HepG2 (cell line): ENCODE results near the gene SV2B. TPM values are rescaled to one million over a fixed set of nuclear protein-coding genes. Genes with fewer than 3 reads are reported as not detected.

Source experiments
- ATAC-seq: fragments of 200-7000 bp; cut with Tn5 transposase; 3 replicates; pipeline ENCODE4 v1.9.1; 2020; ENCODE audit warnings: mild to moderate bottlenecking, moderate library complexity
- BruUV-seq: library from RNA; stranded (reverse); fragments of 400-500 nt; replicated peaks from 2 replicates; lab custom pipeline; 2021; lab: Mats Ljungman, UMichigan
- CTCF ChIA-PET: fragments of 300-600 bp; formaldehyde crosslinking; extraction: SDS; loops from one replicate; lab custom pipeline; 2021; ENCODE audit warnings: low total read pairs, inconsistent platforms, low intra/inter-chr PET ratio; lab: Yijun Ruan, JAX
- POLR2A ChIA-PET: fragments of 350-600 bp; sonication (Branson Sonifier 250); formaldehyde crosslinking; loops from one replicate; lab custom pipeline; 2020; ENCODE audit warnings: antibody characterized with exemption, inconsistent platforms; lab: Yijun Ruan, JAX
- DNase-seq: peaks from one replicate; pipeline ENCODE4 v3.0.0-alpha.2; 2015; ENCODE audit warnings: low spot score
- FAIRE-seq: peaks from 3 replicates; lab custom pipeline; 2011; peaks lifted over from hg19 to GRCh38; lab: Jason Lieb, UNC
- H2AFZ ChIP-seq: one replicate; pipeline ENCODE4 v1.6.1; 2011; ENCODE audit warnings: low read length, inconsistent platforms
- H3K27ac ChIP-seq: fragments of 300-600 bp; 3 replicates; pipeline ENCODE4 v1.8.0; 2011; ENCODE audit warnings: mixed run types, mild to moderate bottlenecking, mixed read lengths, low read length, inconsistent platforms; ENCODE audit not compliant: insufficient read depth; ENCODE audit errors: extremely low read length
- H3K27me3 ChIP-seq, 2 experiments: fragments of 200-600 bp in 1 of 2; 2 replicates in 1 of 2; 3 replicates in 1 of 2; pipeline versions ENCODE4 v1.6.0 to v1.8.0; 2011; ENCODE audit warnings: low read length in 2 of 2, mild to moderate bottlenecking in 2 of 2, moderate library complexity in 2 of 2, inconsistent platforms in 1 of 2; ENCODE audit not compliant: insufficient read depth in 2 of 2, control insufficient read depth in 1 of 2
- H3K36me3 ChIP-seq, 2 experiments: fragments of 200-600 bp in 1 of 2; replicated peaks in 1 of 2; 2 replicates in 1 of 2; 3 replicates in 1 of 2; pipeline versions ENCODE4 v1.5.1 to v1.8.0; 2011; ENCODE audit warnings: low read length in 2 of 2, inconsistent platforms in 1 of 2; ENCODE audit not compliant: insufficient read depth in 2 of 2, control insufficient read depth in 1 of 2
- H3K4me1 ChIP-seq: 2 replicates; pipeline ENCODE4 v1.5.1; 2012; ENCODE audit warnings: low read length, inconsistent platforms; ENCODE audit not compliant: insufficient read depth
- H3K4me2 ChIP-seq: 2 replicates; pipeline ENCODE4 v1.6.0; 2011; ENCODE audit warnings: low read depth, low read length, inconsistent platforms
- H3K4me3 ChIP-seq, 3 experiments: fragments of 200-600 bp in 1 of 3; sonication (generic), shearing (Covaris generic) in 1 of 3; replicated peaks in 1 of 3; 2 replicates each; pipeline ENCODE4 v1.5.1; 2011 to 2016; ENCODE audit warnings: low read length in 3 of 3, inconsistent platforms in 2 of 3, low read depth in 2 of 3, mild to moderate bottlenecking in 2 of 3, control low read depth in 1 of 3, mixed read lengths in 1 of 3; ENCODE audit not compliant: insufficient read depth in 1 of 3
- H3K79me2 ChIP-seq: one replicate; pipeline ENCODE4 v1.6.1; 2011; ENCODE audit warnings: low read length, inconsistent platforms; ENCODE audit not compliant: insufficient read depth
- H3K9ac ChIP-seq: 2 replicates; pipeline ENCODE4 v1.6.0; 2011; ENCODE audit warnings: mild to moderate bottlenecking, low read depth, low read length, inconsistent platforms; ENCODE audit not compliant: insufficient read depth
- H3K9me3 ChIP-seq: 2 replicates; pipeline ENCODE4 v1.5.1; 2012; ENCODE audit warnings: mild to moderate bottlenecking, low read length
- H4K20me1 ChIP-seq: 2 replicates; pipeline ENCODE4 v1.6.0; 2011; ENCODE audit warnings: inconsistent platforms, mild to moderate bottlenecking, low read length, moderate library complexity; ENCODE audit not compliant: insufficient read depth
- ARID4A ChIP-seq: sonication (generic); formaldehyde crosslinking; IDR thresholded peaks from 2 replicates; pipeline ENCODE4 v1.5.0; 2020; ENCODE audit warnings: mild to moderate bottlenecking, missing genetic modification reagents, borderline replicate concordance
- GABPA ChIP-seq, 2 experiments: IDR thresholded peaks; 2 replicates each; pipeline ENCODE4 v1.6.1; 2011 to 2016; ENCODE audit warnings: low read depth in 2 of 2, low read length in 1 of 2, missing biosample characterization in 1 of 2, missing genetic modification characterization in 1 of 2
- HHEX ChIP-seq: IDR thresholded peaks from 2 replicates; pipeline ENCODE4 v1.6.1; 2016; ENCODE audit warnings: control low read depth
- HNRNPK ChIP-seq: fragments of 200-400 bp; formaldehyde crosslinking; IDR thresholded peaks from 2 replicates; pipeline ENCODE4 v1.6.1; 2018; ENCODE audit warnings: low read length, low read depth, moderate library complexity, mild to moderate bottlenecking; ENCODE audit not compliant: poor library complexity, severe bottlenecking
- RBFOX2 ChIP-seq: fragments of 200-400 bp; formaldehyde crosslinking; IDR thresholded peaks from 2 replicates; pipeline ENCODE4 v1.6.1; 2017; ENCODE audit warnings: low read depth, mild to moderate bottlenecking, low read length
- SMAD3 ChIP-seq: sonication (generic); formaldehyde crosslinking; IDR thresholded peaks from 2 replicates; pipeline ENCODE4 v1.4.0; 2020; ENCODE audit warnings: missing genetic modification reagents
- SMAD9 ChIP-seq: sonication (generic); formaldehyde crosslinking; IDR thresholded peaks from 2 replicates; pipeline ENCODE4 v1.5.1; 2020; ENCODE audit warnings: mild to moderate bottlenecking, missing genetic modification reagents
- THYN1 ChIP-seq: sonication (generic); formaldehyde crosslinking; IDR thresholded peaks from 2 replicates; pipeline ENCODE4 v1.8.1; 2023; ENCODE audit warnings: low read depth, mild to moderate bottlenecking, moderate library complexity, missing genetic modification reagents, borderline replicate concordance
- ZMYM3 ChIP-seq: sonication (generic); formaldehyde crosslinking; IDR thresholded peaks from 2 replicates; pipeline ENCODE4 v1.5.1; 2020; ENCODE audit warnings: mild to moderate bottlenecking, missing genetic modification reagents
- ZNF10 ChIP-seq: sonication (generic); formaldehyde crosslinking; IDR thresholded peaks from 2 replicates; pipeline ENCODE4 v1.4.0; 2020; ENCODE audit warnings: mild to moderate bottlenecking, low read depth, missing genetic modification reagents, borderline replicate concordance
- ZNF598 ChIP-seq: sonication (generic); formaldehyde crosslinking; IDR thresholded peaks from 2 replicates; pipeline ENCODE4 v1.5.1; 2020; ENCODE audit warnings: mild to moderate bottlenecking, missing genetic modification reagents, borderline replicate concordance
- WGBS: methylation state at CpG from one replicate; pipeline ENCODE4 v1.1.6; 2017; ENCODE audit warnings: low lambda C conversion rate; 5-methylcytosine and 5-hydroxymethylcytosine counted together
- in situ Hi-C: cut with HindIII; loops from 2 replicates; pipeline ENCODE4 v1.10.0; 2017; ENCODE audit warnings: low pct_unique_long_range_greater_than_20kb; ENCODE audit not compliant: extremely low pct_ligation_motif_present
- intact Hi-C: fragments of 100-400 bp; cut with micrococcal nuclease; formaldehyde crosslinking; loops from one replicate; pipeline ENCODE4 v1.10.0; 2022; ENCODE audit not compliant: unreplicated experiment
- polyA plus RNA-seq, 8 experiments: library from polyadenylated mRNA; depleted of rRNA in 3 of 8; stranded (reverse) in 7 of 8; unstranded in 1 of 8; fragments of >200 nt; fragmentation: Illumina TruSeq in 4 of 8; extraction: Trizol in 4 of 8; gene quantifications; 2 replicates each; pipeline versions ENCODE4 v1.2.1 to v1.2.3, GENCODE V29; 2011 to 2016; ENCODE audit warnings: low read depth in 4 of 8, missing spikeins in 1 of 8, mixed read lengths in 1 of 8; ENCODE audit not compliant: insufficient read depth in 1 of 8
- total RNA-seq, 5 experiments: library from RNA; depleted of rRNA; stranded (reverse); fragments of >200 nt; fragmentation: Illumina TruSeq; extraction: Trizol; gene quantifications; 2 replicates each; pipeline ENCODE4 v1.2.3, GENCODE V29; 2016; ENCODE audit warnings: low read depth in 1 of 5
- TF ChIP-seq, protein P1 (sequence below): sonication (generic); formaldehyde crosslinking; IDR thresholded peaks from 2 replicates; pipeline ENCODE4 v1.4.0; 2020; ENCODE audit warnings: mild to moderate bottlenecking, missing genetic modification reagents, borderline replicate concordance

SV2B gene
- total and polyA plus RNA-seq, 2 of the 13 experiments (the other 11 are each of a cell fraction or from before 2014, with no cell fraction given) = not detected

DNA sequence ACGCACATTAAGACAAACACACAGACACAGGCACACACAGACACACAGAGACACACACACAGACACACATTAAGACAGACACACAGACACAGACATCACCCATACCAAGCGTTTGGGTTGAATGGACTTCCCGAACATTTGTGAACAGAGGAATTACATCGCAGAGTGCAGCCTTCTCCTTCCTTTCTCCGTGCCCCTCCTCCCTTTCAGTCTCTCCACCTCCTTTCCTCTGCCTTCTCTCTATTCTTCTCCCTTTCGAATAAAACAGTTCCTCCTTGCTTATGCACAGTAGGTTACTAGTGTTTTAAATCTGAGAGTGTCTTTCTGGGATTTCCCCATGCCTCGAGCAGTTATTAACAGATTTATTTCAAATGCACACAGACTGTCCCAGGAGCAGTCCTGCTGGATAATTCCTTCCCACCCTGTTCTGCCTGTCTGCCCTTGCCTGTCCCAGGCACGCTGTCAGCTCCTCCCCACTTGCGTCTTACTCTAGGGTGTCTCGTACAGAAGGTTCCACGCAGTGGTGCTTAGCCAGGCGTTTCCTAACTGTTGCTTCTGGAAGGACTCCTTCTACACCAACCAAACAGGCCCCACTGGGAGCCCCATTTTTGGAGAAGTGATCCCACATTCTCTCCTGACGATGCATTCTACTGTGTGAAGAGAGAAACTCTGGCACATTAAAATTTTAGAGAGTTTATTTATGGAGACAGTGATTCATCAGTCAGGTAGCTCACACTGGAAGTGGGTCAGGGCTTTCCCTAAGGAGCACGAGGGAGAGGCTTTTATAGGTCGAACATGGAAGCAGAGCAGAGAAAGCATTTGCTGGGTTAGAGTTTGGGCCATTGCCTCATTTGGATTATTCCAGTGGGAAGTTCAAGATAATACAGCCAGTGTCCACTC lies 163.8 kb downstream of the SV2B start:
- H2AFZ ChIP-seq = no peak overlapping the region
- intact Hi-C loops = no loop called here
- H3K4me2 ChIP-seq = no peak overlapping the region
- H3K36me3 ChIP-seq = no peaks in the 10 kb centered on the region
- FAIRE-seq (no peak), DNase-seq (no peak), ATAC-seq (no peak)
- no peak overlapping the region for H3K27ac ChIP-seq
- no peaks in the 10 kb centered on the region for H3K9me3 ChIP-seq
- POLR2A ChIA-PET = no interaction called here
- H3K9ac ChIP-seq = no peak overlapping the region
- BruUV-seq = no TSS peak
- WGBS = 15% methylated on average over 15 of the region's 15 CpGs
- H3K27me3 ChIP-seq = peaks cover 0 to 23% of the 10 kb centered on the region in 2 experiments; a peak in 3 of 5 replicates
- CTCF ChIA-PET = no interaction called here
- H3K79me2 ChIP-seq = no peaks in the 10 kb centered on the region
- no peaks in the 10 kb centered on the region for H4K20me1 ChIP-seq
- H3K4me3 ChIP-seq = no peak overlapping the region
- in situ Hi-C loops = loop anchor here (25.0 kb wide), 1 partner anchor 327 kb away; the partner anchor contains the start of genes HDDC3 and UNC45A
- no peaks in the 10 kb centered on the region for H3K4me1 ChIP-seq
- TF ChIP-seq ZMYM3 (CRISPR knock-in tag) (no peak), SMAD3 (CRISPR knock-in tag) (no peak), THYN1 (CRISPR knock-in tag) (no peak), GABPA (IDR thresholded peaks at IDR 0.05; ENCODE audit: low read depth, low read length) (no peak), GABPA (CRISPR knock-in tag; IDR thresholded peaks at IDR 0.05; ENCODE audit: low read depth) (no peak), HNRNPK (no peak), ARID4A (CRISPR knock-in tag) (no peak), ZNF598 (CRISPR knock-in tag) (no peak), HHEX (no peak), RBFOX2 (no peak), SMAD9 (no peak), ZNF10 (CRISPR knock-in tag) (no peak)
- TF ChIP-seq, protein P1, sequence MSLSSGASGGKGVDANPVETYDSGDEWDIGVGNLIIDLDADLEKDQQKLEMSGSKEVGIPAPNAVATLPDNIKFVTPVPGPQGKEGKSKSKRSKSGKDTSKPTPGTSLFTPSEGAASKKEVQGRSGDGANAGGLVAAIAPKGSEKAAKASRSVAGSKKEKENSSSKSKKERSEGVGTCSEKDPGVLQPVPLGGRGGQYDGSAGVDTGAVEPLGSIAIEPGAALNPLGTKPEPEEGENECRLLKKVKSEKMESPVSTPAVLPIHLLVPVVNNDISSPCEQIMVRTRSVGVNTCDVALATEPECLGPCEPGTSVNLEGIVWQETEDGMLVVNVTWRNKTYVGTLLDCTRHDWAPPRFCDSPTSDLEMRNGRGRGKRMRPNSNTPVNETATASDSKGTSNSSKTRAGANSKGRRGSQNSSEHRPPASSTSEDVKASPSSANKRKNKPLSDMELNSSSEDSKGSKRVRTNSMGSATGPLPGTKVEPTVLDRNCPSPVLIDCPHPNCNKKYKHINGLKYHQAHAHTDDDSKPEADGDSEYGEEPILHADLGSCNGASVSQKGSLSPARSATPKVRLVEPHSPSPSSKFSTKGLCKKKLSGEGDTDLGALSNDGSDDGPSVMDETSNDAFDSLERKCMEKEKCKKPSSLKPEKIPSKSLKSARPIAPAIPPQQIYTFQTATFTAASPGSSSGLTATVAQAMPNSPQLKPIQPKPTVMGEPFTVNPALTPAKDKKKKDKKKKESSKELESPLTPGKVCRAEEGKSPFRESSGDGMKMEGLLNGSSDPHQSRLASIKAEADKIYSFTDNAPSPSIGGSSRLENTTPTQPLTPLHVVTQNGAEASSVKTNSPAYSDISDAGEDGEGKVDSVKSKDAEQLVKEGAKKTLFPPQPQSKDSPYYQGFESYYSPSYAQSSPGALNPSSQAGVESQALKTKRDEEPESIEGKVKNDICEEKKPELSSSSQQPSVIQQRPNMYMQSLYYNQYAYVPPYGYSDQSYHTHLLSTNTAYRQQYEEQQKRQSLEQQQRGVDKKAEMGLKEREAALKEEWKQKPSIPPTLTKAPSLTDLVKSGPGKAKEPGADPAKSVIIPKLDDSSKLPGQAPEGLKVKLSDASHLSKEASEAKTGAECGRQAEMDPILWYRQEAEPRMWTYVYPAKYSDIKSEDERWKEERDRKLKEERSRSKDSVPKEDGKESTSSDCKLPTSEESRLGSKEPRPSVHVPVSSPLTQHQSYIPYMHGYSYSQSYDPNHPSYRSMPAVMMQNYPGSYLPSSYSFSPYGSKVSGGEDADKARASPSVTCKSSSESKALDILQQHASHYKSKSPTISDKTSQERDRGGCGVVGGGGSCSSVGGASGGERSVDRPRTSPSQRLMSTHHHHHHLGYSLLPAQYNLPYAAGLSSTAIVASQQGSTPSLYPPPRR = no peak
